WTC11 (cell line): ENCODE measurements around the gene CMTM1.

Experiments
- ATF3 ChIP-seq: sonication (generic); formaldehyde crosslinking; conservative IDR thresholded peaks from 2 replicates; pipeline ENCODE4 v1.8.1; 2022; ENCODE audit warnings: mild to moderate bottlenecking, missing genetic modification reagents
- CBFB ChIP-seq: sonication (generic); formaldehyde crosslinking; IDR thresholded peaks from 2 replicates; pipeline ENCODE4 v1.8.1; 2022; ENCODE audit warnings: mild to moderate bottlenecking, low read depth, missing genetic modification reagents
- CREB1 ChIP-seq: sonication (generic); formaldehyde crosslinking; IDR thresholded peaks from 2 replicates; pipeline ENCODE4 v1.8.0; 2023; ENCODE audit warnings: mild to moderate bottlenecking, missing genetic modification reagents
- CTCF ChIP-seq: fragments of 200-600 bp; IDR thresholded peaks from 2 replicates; pipeline ENCODE4 v1.8.0; 2022; ENCODE audit warnings: antibody characterized with exemption
- IRF2 ChIP-seq: sonication (generic); formaldehyde crosslinking; IDR thresholded peaks from 2 replicates; pipeline ENCODE4 v1.8.0; 2022; ENCODE audit warnings: low read depth, missing genetic modification reagents, borderline replicate concordance
- NFATC4 ChIP-seq: fragments of 250-450 bp; sonication (Bioruptor Pico); IDR thresholded peaks from 2 replicates; pipeline ENCODE4 v1.9.0; 2021; ENCODE audit warnings: mild to moderate bottlenecking
- NFYB ChIP-seq: sonication (generic); formaldehyde crosslinking; conservative IDR thresholded peaks from 2 replicates; pipeline ENCODE4 v1.8.0; 2022; ENCODE audit warnings: low read depth, missing genetic modification reagents
- NR1H2 ChIP-seq: sonication (generic); formaldehyde crosslinking; IDR thresholded peaks from 2 replicates; pipeline ENCODE4 v1.9.0; 2021; ENCODE audit warnings: mild to moderate bottlenecking, moderate library complexity, missing genetic modification reagents
- PRRX2 ChIP-seq: fragments of 250-450 bp; sonication (Bioruptor Pico); IDR thresholded peaks from 2 replicates; pipeline ENCODE4 v1.8.0; 2021; ENCODE audit warnings: mild to moderate bottlenecking
- USF2 ChIP-seq: sonication (generic); formaldehyde crosslinking; IDR thresholded peaks from 2 replicates; pipeline ENCODE4 v1.8.1; 2023; ENCODE audit warnings: mild to moderate bottlenecking, missing genetic modification reagents, moderate library complexity
- ZNF416 ChIP-seq: fragments of 250-450 bp; sonication (Bioruptor Pico); IDR thresholded peaks from 2 replicates; pipeline ENCODE4 v1.9.0; 2021; ENCODE audit warnings: mild to moderate bottlenecking, inconsistent platforms
- ZSCAN18 ChIP-seq: fragments of 250-450 bp; sonication (Bioruptor Pico); IDR thresholded peaks from 2 replicates; pipeline ENCODE4 v2.1.2; 2022; ENCODE audit warnings: mild to moderate bottlenecking, moderate library complexity

GRCh38 chr16:66616169-66616568 lies 49.9 kb downstream of the CMTM1 start:
- TF ChIP-seq NFYB (CRISPR knock-in tag) (no peak), PRRX2 (no peak), CTCF (no peak), USF2 (CRISPR knock-in tag) (no peak), ZNF416 (CRISPR knock-in tag) (no peak), CREB1 (CRISPR knock-in tag) (no peak), NR1H2 (CRISPR knock-in tag) (no peak), ATF3 (no peak), NFATC4 (no peak), ZSCAN18 (CRISPR knock-in tag) (no peak), IRF2 (CRISPR knock-in tag) (no peak), CBFB (CRISPR knock-in tag) (no peak)
